ENCODE measurements around the gene ANKHD1. TPM values are rescaled to one million over a fixed set of nuclear protein-coding genes. Genes with fewer than 3 reads are reported as not detected.

ANKHD1 gene
- total and polyA plus RNA-seq, 9 of the 15 experiments (the other 6 are each of a cell fraction or from before 2014, with no cell fraction given) = 38.9 to 138 (median 78.7) TPM

DNA sequence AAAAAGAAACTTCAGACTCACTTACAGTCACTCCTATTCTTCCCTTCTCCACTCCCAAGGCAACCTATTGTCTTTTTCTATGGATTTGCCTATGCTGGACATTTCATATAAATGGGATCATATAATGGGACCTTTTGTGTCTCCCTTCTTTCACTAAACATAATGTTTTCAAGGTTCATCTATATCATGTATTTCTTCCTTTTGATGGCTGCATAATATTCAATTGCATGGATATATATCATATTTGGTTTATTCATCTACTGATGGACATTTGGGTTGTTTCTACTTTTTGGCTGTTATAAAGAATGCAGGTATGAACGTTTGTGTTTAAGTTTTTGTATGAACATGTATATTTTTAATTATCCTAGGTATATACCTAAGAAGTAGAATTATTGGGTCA is 30.6 kb downstream of the ANKHD1 start:
- no peaks in the 10 kb centered on the region for H3K9me1 ChIP-seq (ENCODE audit: control insufficient read depth, insufficient read depth, low read length)
- POLR2A ChIA-PET = interaction anchor here (0.6 kb wide), 1 partner anchor 31 kb away, joined by 4 read pairs; no protein-coding TSS in a partner anchor

More for the DNA sequence above, 30.6 kb downstream of the ANKHD1 start:
- Histone ChIP-seq H3K4me3 (no peak overlapping the region), H3K9ac (ENCODE audit: insufficient read depth in 1 of 2, low read depth in 2 of 2, low read length in 2 of 2) (peak overlapping the region in 1 of 2 experiments; percentile 34; a peak in 1 of 4 replicates), H3K36me3 (ENCODE audit: control insufficient read depth, insufficient read depth, low read length) (peaks cover 23% of the 10 kb centered on the region), H3K79me2 (ENCODE audit: control insufficient read depth, insufficient read depth, low read length) (peaks cover 77% of the 10 kb centered on the region), H2AFZ (ENCODE audit: low read depth, low read length) (no peak overlapping the region), H4K20me1 (replicated peaks; ENCODE audit: control insufficient read depth, insufficient read depth, low read length) (no peaks in the 10 kb centered on the region; the same call in none of the 2 replicates), H3K4me1 (replicated peaks in 1 of 2; ENCODE audit: control insufficient read depth in 2 of 2, insufficient read depth in 2 of 2, low read length in 2 of 2) (peaks cover 8 to 15% of the 10 kb centered on the region in 2 experiments), H3K9me3 (replicated peaks; ENCODE audit: control insufficient read depth, insufficient read depth, low read depth, low read length) (no peaks in the 10 kb centered on the region), H3K27me3 (ENCODE audit: control insufficient read depth in 2 of 2, insufficient read depth in 2 of 2, low read length in 2 of 2) (no peaks in the 10 kb centered on the region), H3K4me2 (ENCODE audit: insufficient read depth, low read length) (no peak overlapping the region), H3K27ac (ENCODE audit: extremely low read depth, low read depth, low read length) (peak overlapping the region; percentile 42; the same call in 1 of the 3 replicates)
- FAIRE-seq = no peak
- ATAC-seq = no peak
- TF ChIP-seq ZNF24 (IDR thresholded peaks at IDR 0.05) (peak; percentile 34; the same call in 1 of the 2 replicates), RBM25 (IDR thresholded peaks at IDR 0.05; ENCODE audit: low read depth, low read length, severe bottlenecking) (peak; percentile 67), DIDO1 (tag; IDR thresholded peaks at IDR 0.05; ENCODE audit: low read depth) (no peak), RNF2 (IDR thresholded peaks at IDR 0.05) (no peak), DDX20 (tag; IDR thresholded peaks at IDR 0.05; ENCODE audit: low read depth) (no peak), SMARCA5 (IDR thresholded peaks at IDR 0.05) (0 out of 2 replicates have a peak, but pooled peaks have one; percentile 46), ZNF699 (CRISPR knock-in tag; IDR thresholded peaks at IDR 0.05; ENCODE audit: insufficient replicate concordance) (no peak), NFIX (CRISPR knock-in tag; IDR thresholded peaks at IDR 0.05; ENCODE audit: low read depth) (no peak), ZNF146 (CRISPR knock-in tag; IDR thresholded peaks at IDR 0.05; ENCODE audit: unreplicated experiment) (peak; percentile 79), CREBBP (IDR thresholded peaks at IDR 0.05; ENCODE audit: low read depth, low read length) (no peak)
- TF ChIP-seq, protein P1, sequence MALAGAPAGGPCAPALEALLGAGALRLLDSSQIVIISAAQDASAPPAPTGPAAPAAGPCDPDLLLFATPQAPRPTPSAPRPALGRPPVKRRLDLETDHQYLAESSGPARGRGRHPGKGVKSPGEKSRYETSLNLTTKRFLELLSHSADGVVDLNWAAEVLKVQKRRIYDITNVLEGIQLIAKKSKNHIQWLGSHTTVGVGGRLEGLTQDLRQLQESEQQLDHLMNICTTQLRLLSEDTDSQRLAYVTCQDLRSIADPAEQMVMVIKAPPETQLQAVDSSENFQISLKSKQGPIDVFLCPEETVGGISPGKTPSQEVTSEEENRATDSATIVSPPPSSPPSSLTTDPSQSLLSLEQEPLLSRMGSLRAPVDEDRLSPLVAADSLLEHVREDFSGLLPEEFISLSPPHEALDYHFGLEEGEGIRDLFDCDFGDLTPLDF (CRISPR knock-in tag; IDR thresholded peaks at IDR 0.05) = no peak
- TF ChIP-seq, protein P2, sequence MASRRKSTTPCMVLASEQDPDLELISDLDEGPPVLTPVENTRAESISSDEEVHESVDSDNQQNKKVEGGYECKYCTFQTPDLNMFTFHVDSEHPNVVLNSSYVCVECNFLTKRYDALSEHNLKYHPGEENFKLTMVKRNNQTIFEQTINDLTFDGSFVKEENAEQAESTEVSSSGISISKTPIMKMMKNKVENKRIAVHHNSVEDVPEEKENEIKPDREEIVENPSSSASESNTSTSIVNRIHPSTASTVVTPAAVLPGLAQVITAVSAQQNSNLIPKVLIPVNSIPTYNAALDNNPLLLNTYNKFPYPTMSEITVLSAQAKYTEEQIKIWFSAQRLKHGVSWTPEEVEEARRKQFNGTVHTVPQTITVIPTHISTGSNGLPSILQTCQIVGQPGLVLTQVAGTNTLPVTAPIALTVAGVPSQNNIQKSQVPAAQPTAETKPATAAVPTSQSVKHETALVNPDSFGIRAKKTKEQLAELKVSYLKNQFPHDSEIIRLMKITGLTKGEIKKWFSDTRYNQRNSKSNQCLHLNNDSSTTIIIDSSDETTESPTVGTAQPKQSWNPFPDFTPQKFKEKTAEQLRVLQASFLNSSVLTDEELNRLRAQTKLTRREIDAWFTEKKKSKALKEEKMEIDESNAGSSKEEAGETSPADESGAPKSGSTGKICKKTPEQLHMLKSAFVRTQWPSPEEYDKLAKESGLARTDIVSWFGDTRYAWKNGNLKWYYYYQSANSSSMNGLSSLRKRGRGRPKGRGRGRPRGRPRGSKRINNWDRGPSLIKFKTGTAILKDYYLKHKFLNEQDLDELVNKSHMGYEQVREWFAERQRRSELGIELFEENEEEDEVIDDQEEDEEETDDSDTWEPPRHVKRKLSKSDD (conservative IDR thresholded peaks at IDR 0.05; ENCODE audit: low read length) = no peak
- TF ChIP-seq, protein P3, sequence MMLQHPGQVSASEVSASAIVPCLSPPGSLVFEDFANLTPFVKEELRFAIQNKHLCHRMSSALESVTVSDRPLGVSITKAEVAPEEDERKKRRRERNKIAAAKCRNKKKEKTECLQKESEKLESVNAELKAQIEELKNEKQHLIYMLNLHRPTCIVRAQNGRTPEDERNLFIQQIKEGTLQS (IDR thresholded peaks at IDR 0.05) = no peak
- TF ChIP-seq, protein P3 (CRISPR knock-in tag; conservative IDR thresholded peaks at IDR 0.05) = no peak
- CTCF ChIA-PET (ENCODE audit: low intra/inter-chr PET ratio) = no interaction called here
- WGBS (ENCODE audit: insufficient coverage, low coverage, missing lambda C conversion rate) = 4% methylated on average over 1 of the region's 1 CpG
- no TSS peak for BruUV-seq (replicated peaks)
- DNase-seq (ENCODE audit: extremely low read depth in 1 of 4, low spot score in 3 of 4) = no peak
- intact Hi-C loops (cut with micrococcal nuclease) = no loop called here
- in situ Hi-C loops (cut with MboI) = no loop called here
